HEK293 (cell line): ENCODE results near the gene ANKRD35.
A peak's percentile ranks its signal among the peaks of the same experiment; 100 is the strongest.

Experiments used
- GLI4 ChIP-seq: fragments of 450-650 bp; formaldehyde crosslinking; IDR thresholded peaks from 2 replicates; pipeline ENCODE4 v1.5.1; 2016; ENCODE audit warnings: missing biosample characterization, missing genetic modification characterization
- KLF1 ChIP-seq: fragments of 450-650 bp; formaldehyde crosslinking; IDR thresholded peaks from 2 replicates; pipeline ENCODE4 v1.5.1; 2016; ENCODE audit warnings: missing biosample characterization, missing genetic modification characterization
- PBX3 ChIP-seq: sonication (generic); formaldehyde crosslinking; IDR thresholded peaks from 2 replicates; pipeline ENCODE4 v1.8.1; 2022; ENCODE audit warnings: mild to moderate bottlenecking, moderate library complexity, missing genetic modification reagents
- PRDM1 ChIP-seq: fragments of 450-650 bp; formaldehyde crosslinking; IDR thresholded peaks from 2 replicates; pipeline ENCODE4; 2016; ENCODE audit warnings: missing biosample characterization, missing genetic modification characterization
- REST ChIP-seq: fragments of 450-650 bp; formaldehyde crosslinking; IDR thresholded peaks from 2 replicates; pipeline ENCODE4 v1.5.1; 2016; ENCODE audit warnings: missing biosample characterization, missing genetic modification characterization
- TCF7L2 ChIP-seq: IDR thresholded peaks from 2 replicates; pipeline ENCODE4 v1.6.1; 2011; ENCODE audit warnings: low read depth, mild to moderate bottlenecking, inconsistent platforms, low read length, moderate library complexity, borderline replicate concordance
- ZBTB20 ChIP-seq: fragments of 450-650 bp; formaldehyde crosslinking; IDR thresholded peaks from 2 replicates; pipeline ENCODE4 v1.5.1; 2016; ENCODE audit warnings: missing biosample characterization, missing genetic modification characterization
- ZBTB21 ChIP-seq: fragments of 450-650 bp; formaldehyde crosslinking; IDR thresholded peaks from 2 replicates; pipeline ENCODE4 v1.5.1; 2017; ENCODE audit warnings: missing biosample characterization, missing genetic modification characterization
- ZNF211 ChIP-seq: fragments of 450-650 bp; formaldehyde crosslinking; IDR thresholded peaks from 2 replicates; pipeline ENCODE4 v1.5.1; 2016; ENCODE audit warnings: low read depth, missing biosample characterization, missing genetic modification characterization
- ZNF214 ChIP-seq: fragments of 450-650 bp; formaldehyde crosslinking; IDR thresholded peaks from 2 replicates; pipeline ENCODE4 v1.5.1; 2017; ENCODE audit warnings: missing biosample characterization, mild to moderate bottlenecking, missing genetic modification characterization, borderline replicate concordance
- ZNF26 ChIP-seq: fragments of 450-650 bp; formaldehyde crosslinking; IDR thresholded peaks from 2 replicates; pipeline ENCODE4 v1.5.1; 2016; ENCODE audit warnings: missing biosample characterization, missing genetic modification characterization
- ZNF274 ChIP-seq, 2 experiments: fragments of 200-500 bp in 1 of 2; fragments of 450-650 bp in 1 of 2; sonication (Bioruptor generic) in 1 of 2; formaldehyde crosslinking in 1 of 2; IDR thresholded peaks; 2 replicates each; pipeline versions ENCODE4 v1.5.1 to v1.6.1; 2014 to 2016; ENCODE audit warnings: borderline replicate concordance in 1 of 2, inconsistent platforms in 1 of 2, low read length in 1 of 2, missing biosample characterization in 1 of 2, missing genetic modification characterization in 1 of 2
- ZNF280C ChIP-seq: fragments of 450-650 bp; formaldehyde crosslinking; IDR thresholded peaks from 2 replicates; pipeline ENCODE4 v1.5.1; 2016; ENCODE audit warnings: missing biosample characterization, missing genetic modification characterization
- ZNF398 ChIP-seq: fragments of 450-650 bp; formaldehyde crosslinking; IDR thresholded peaks from 2 replicates; pipeline ENCODE4 v1.5.1; 2017; ENCODE audit warnings: missing biosample characterization, missing genetic modification characterization
- ZNF48 ChIP-seq: fragments of 450-650 bp; formaldehyde crosslinking; IDR thresholded peaks from 2 replicates; pipeline ENCODE4 v1.5.1; 2016; ENCODE audit warnings: missing biosample characterization, missing genetic modification characterization
- ZNF501 ChIP-seq: fragments of 450-650 bp; formaldehyde crosslinking; IDR thresholded peaks from 2 replicates; pipeline ENCODE4 v1.5.1; 2016; ENCODE audit warnings: missing biosample characterization, missing genetic modification characterization
- ZNF513 ChIP-seq: fragments of 450-650 bp; IDR thresholded peaks from 2 replicates; pipeline ENCODE4 v1.5.1; 2018; ENCODE audit warnings: missing biosample characterization, missing genetic modification characterization
- ZNF544 ChIP-seq: fragments of 450-650 bp; formaldehyde crosslinking; IDR thresholded peaks from 2 replicates; pipeline ENCODE4 v1.5.0; 2017; ENCODE audit warnings: missing biosample characterization, missing genetic modification characterization
- ZNF626 ChIP-seq: fragments of 450-650 bp; sonication (Bioruptor Pico); formaldehyde crosslinking; IDR thresholded peaks from 2 replicates; pipeline ENCODE4 v1.5.1; 2018; ENCODE audit warnings: missing biosample characterization, missing genetic modification characterization, inconsistent platforms
- ZNF677 ChIP-seq: fragments of 450-650 bp; IDR thresholded peaks from 2 replicates; pipeline ENCODE4 v1.5.0; 2018; ENCODE audit warnings: missing biosample characterization, mild to moderate bottlenecking, missing genetic modification characterization, moderate library complexity
- ZNF777 ChIP-seq: fragments of 450-650 bp; formaldehyde crosslinking; IDR thresholded peaks from 2 replicates; pipeline ENCODE4 v1.5.1; 2017; ENCODE audit warnings: missing biosample characterization, missing genetic modification characterization, borderline replicate concordance
- ZNF792 ChIP-seq: fragments of 450-650 bp; formaldehyde crosslinking; IDR thresholded peaks from 2 replicates; pipeline ENCODE4 v1.5.1; 2016; ENCODE audit warnings: missing biosample characterization, missing genetic modification characterization

Gene ANKRD35

GRCh38 chr1:145891587-145892485, 6.2 kb upstream of the ANKRD35 start (continued):
- TF ChIP-seq TCF7L2 (no peak), KLF1 (tag by site-specific recombination) (no peak), ZNF677 (tag by site-specific recombination) (no peak), ZNF398 (tag by site-specific recombination) (peak; percentile 81), ZNF214 (no peak), ZNF792 (tag by site-specific recombination) (no peak), ZNF280C (tag by site-specific recombination) (no peak), GLI4 (tag by site-specific recombination) (no peak), ZNF48 (tag by site-specific recombination) (no peak), REST (tag by site-specific recombination) (peak; percentile 19; the same call in 1 of the 2 replicates), ZBTB21 (tag by site-specific recombination) (0 out of 2 replicates have a peak, but pooled peaks have one; percentile 24), ZNF274 (IDR thresholded peaks at IDR 0.05; ENCODE audit: low read length) (no peak), ZNF274 (tag by site-specific recombination; IDR thresholded peaks at IDR 0.05; ENCODE audit: borderline replicate concordance) (no peak), PRDM1 (peak; percentile 92), ZBTB20 (no peak), ZNF513 (tag by site-specific recombination) (peak; percentile 54), ZNF211 (tag by site-specific recombination) (no peak), ZNF544 (tag by site-specific recombination) (no peak), ZNF626 (no peak), PBX3 (no peak), ZNF26 (tag by site-specific recombination) (no peak), ZNF777 (no peak), ZNF501 (tag by site-specific recombination) (peak; percentile 74; the same call in 1 of the 2 replicates)
